Measurements from ENCODE around the gene SLC16A3. TPM values are rescaled to one million over a fixed set of nuclear protein-coding genes. Genes with fewer than 3 reads are reported as not detected.

SLC16A3 gene
- total and polyA plus RNA-seq, 2 experiments from 2014 or later = 3.5 to 10.6 TPM

GRCh38 chr17:82180776-82181528, 47.9 kb upstream of the SLC16A3 start (continued):
- TF ChIP-seq REST (IDR thresholded peaks at IDR 0.05; ENCODE audit: unreplicated experiment) = no peak
- no peak for TF ChIP-seq ZNF331 (CRISPR knock-in tag; IDR thresholded peaks at IDR 0.05; ENCODE audit: low read depth)
- no peak for TF ChIP-seq STAT1 (IDR thresholded peaks at IDR 0.05; ENCODE audit: unreplicated experiment)
- no peak for TF ChIP-seq POLR2AphosphoS5 (IDR thresholded peaks at IDR 0.05; ENCODE audit: low read depth)
- TF ChIP-seq NANOG (IDR thresholded peaks at IDR 0.05; ENCODE audit: borderline replicate concordance) = no peak
- TF ChIP-seq ETS1 (IDR thresholded peaks at IDR 0.05) = no peak
- no peak for TF ChIP-seq ZNF114 (CRISPR knock-in tag; IDR thresholded peaks at IDR 0.05)

- H2AFZ ChIP-seq = no peak overlapping the region
- no peak overlapping the region for H3K4me3 ChIP-seq
- peaks cover 5% of the 10 kb centered on the region; the same call in 2 of the 3 replicates for H3K36me3 Mint-ChIP-seq (ENCODE audit: low read depth)
- peaks cover 6% of the 10 kb centered on the region; the same call in 1 of the 2 replicates for H4K20me1 ChIP-seq (replicated peaks; ENCODE audit: insufficient read depth)
- no peaks in the 10 kb centered on the region for H3K9me2 ChIP-seq (ENCODE audit: insufficient read depth)
- H3K4me1 Mint-ChIP-seq = no peaks in the 10 kb centered on the region
- no peak overlapping the region for H3K27ac Mint-ChIP-seq
- no peak overlapping the region for H3K4me3 Mint-ChIP-seq
- no peak overlapping the region for H3K4me2 ChIP-seq
- no peaks in the 10 kb centered on the region for H3K4me1 ChIP-seq (ENCODE audit: insufficient read depth)
- H3F3A ChIP-seq (replicated peaks; ENCODE audit: low read depth) = no peaks in the 10 kb centered on the region
- ATAC-seq (no peak), DNase-seq (ENCODE audit: low spot score) (no peak)
- H3K9me3 Mint-ChIP-seq = no peaks in the 10 kb centered on the region
- H3K27ac ChIP-seq (ENCODE audit: low read depth) = no peak overlapping the region
- no peaks in the 10 kb centered on the region for H3K79me2 ChIP-seq (replicated peaks; ENCODE audit: insufficient read depth)
- peaks cover 5% of the 10 kb centered on the region for H3K27me3 ChIP-seq (ENCODE audit: insufficient read depth)
- no peaks in the 10 kb centered on the region for H3K36me3 ChIP-seq (ENCODE audit: insufficient read depth)
- H3K27me3 Mint-ChIP-seq (ENCODE audit: insufficient read depth, low read depth, poor library complexity) = peaks cover 15% of the 10 kb centered on the region
- TF ChIP-seq POLR2AphosphoS5 (IDR thresholded peaks at IDR 0.05; ENCODE audit: low read depth) (no peak), CREB1 (CRISPR knock-in tag; IDR thresholded peaks at IDR 0.05; ENCODE audit: low read depth) (no peak), ETS1 (IDR thresholded peaks at IDR 0.05) (no peak), EZH2 (IDR thresholded peaks at IDR 0.05; ENCODE audit: low read depth, unreplicated experiment) (no peak), JUNB (IDR thresholded peaks at IDR 0.05; ENCODE audit: unreplicated experiment) (no peak), REST (IDR thresholded peaks at IDR 0.05; ENCODE audit: unreplicated experiment) (no peak)
Measured at GRCh38 chr17:82184761-82185160, 44.1 kb upstream of the SLC16A3 start.

Data from GM23338 (cell line).